CD4-positive, alpha-beta T cell treated with Interleukin-12 subunit alpha and Interleukin-12 subunit beta, for 1 hour (primary cell): ENCODE results near the gene STAC2.
"Not testable (repeated sequence)": the region's sequence is repeated elsewhere in the genome, so short reads cannot be mapped to it uniquely, and the experiment has no call there.

Experiments used
- DNase-seq: peaks from one replicate; pipeline ENCODE4 v3.0.0-alpha.2; 2020

STAC2 gene, protein sequence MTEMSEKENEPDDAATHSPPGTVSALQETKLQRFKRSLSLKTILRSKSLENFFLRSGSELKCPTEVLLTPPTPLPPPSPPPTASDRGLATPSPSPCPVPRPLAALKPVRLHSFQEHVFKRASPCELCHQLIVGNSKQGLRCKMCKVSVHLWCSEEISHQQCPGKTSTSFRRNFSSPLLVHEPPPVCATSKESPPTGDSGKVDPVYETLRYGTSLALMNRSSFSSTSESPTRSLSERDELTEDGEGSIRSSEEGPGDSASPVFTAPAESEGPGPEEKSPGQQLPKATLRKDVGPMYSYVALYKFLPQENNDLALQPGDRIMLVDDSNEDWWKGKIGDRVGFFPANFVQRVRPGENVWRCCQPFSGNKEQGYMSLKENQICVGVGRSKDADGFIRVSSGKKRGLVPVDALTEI

DNA sequence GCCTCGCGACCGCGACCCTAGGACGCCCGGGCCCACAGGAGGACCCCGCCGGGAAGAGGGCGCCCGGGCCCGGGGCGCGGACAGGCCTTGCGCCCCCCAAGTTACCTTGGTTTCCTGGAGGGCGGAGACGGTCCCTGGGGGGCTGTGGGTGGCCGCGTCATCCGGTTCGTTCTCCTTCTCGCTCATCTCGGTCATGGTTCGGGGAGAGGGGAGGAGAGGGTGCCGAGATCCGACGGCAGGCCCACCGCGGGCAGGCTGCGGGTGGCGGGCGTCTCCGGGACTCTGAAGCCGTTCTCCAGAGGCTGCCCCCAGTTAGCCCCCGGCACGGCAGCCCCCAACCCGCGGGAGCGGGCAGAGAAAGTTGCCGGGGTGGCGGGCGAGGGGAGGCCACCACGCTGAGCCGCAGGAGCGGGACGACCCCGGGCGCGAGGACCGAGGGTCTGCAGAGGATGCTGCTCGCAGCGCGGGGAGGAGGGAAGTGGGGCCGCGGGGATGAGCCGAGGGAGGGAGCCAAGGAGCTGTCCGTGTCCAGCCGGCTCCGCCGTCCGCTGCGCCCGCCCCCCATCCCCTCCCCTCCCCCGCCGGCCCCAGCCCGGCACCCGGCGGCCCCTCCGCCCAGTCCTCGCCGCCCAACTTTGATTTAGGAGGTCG lies at the start of gene STAC2:
TSS of gene STAC2 (minus strand) at position 638 of the 651 bp plus-strand sequence. CDS start at position 195, 443 bp downstream.
- no peak for DNase-seq

GRCh38 chr17:39271546-39271945 lies 45.8 kb upstream of the STAC2 start:
- DNase-seq = no peak

- DNase-seq = no peak
Measured at GRCh38 chr17:39270923-39271322, 45.2 kb upstream of the STAC2 start.

- no peak for DNase-seq
Measured at GRCh38 chr17:39264119-39264518, 38.4 kb upstream of the STAC2 start.

- DNase-seq = peak; percentile 15
Measured at GRCh38 chr17:39261286-39261685, 35.5 kb upstream of the STAC2 start.

DNA sequence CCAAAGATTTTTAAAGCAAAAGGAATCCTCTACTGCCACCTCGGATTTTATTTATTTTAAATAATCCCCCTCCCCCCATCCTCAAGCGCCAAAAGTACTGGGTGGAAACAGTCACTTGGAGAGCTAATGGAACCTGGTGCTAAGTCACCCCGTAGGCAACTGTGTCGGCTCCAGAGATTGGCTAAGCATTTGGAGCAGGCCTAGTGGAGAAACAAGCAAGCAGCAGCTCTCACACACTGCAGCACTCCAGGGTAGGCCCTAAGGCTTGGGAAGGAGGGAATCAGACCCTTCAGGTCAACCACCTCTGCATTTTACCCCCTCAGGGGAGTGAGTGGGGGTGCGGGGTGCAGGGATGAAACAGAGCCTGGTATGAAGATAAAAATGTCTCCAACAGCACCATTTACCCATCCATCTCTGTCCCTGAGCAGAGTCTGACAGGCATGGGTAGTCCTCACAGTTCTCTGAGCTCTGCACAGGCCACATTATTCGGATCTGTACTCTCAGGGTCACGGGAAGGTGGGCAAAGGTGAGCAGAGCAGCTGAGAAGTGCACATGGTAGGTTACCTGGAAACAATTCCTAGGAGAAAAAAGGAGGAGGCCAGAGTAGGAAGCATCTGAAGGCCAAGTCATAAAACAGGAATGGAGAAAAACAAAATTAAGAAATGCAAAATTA lies 27.2 kb upstream of the STAC2 start:
- no peak for DNase-seq

GRCh38 chr17:39251997-39252396 lies 26.3 kb upstream of the STAC2 start:
- DNase-seq = no peak

DNA sequence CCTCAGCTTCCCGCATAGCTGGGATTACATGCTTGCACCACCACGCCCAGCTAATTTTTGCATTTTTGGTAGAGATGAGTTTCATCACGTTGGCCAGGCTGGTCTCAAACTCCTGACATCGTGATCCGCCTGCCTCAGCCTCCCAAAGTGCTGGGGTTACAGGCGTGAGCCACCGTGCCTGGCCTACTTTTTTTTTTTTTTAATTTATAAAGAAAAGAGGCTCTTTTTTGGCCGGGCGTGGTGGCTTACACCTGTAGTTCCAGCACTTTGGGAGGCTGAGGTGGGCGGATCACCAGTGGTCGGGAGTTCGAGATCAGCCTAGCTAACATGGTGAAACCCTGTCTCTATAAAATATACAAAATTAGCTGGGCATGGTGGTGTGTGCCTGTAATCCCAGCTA lies 24.3 kb upstream of the STAC2 start:
- not testable (repeated sequence) for DNase-seq

DNA sequence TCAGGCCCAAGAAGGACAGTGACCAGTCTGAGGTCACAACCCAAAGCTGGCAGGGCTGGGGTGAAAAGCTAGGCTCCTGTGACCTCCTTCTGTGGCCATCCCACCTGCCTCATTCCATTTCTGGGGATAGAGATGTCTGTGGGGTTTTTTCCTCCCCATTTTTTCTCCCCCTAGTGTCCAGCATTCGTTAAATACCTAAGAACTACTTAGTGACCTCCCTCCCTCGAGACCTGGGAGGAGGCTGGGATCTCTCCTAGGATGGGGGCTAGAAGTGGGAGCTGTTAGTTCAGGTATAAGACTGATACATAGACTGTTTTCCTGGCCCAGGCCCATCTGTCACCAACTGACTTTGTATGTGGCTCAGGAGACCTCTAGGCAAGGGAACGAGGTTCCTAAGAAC lies 20.5 kb upstream of the STAC2 start:
- no peak for DNase-seq

- DNase-seq = peak; percentile 84
Measured at GRCh38 chr17:39244600-39245570, 19.1 kb upstream of the STAC2 start.

DNA sequence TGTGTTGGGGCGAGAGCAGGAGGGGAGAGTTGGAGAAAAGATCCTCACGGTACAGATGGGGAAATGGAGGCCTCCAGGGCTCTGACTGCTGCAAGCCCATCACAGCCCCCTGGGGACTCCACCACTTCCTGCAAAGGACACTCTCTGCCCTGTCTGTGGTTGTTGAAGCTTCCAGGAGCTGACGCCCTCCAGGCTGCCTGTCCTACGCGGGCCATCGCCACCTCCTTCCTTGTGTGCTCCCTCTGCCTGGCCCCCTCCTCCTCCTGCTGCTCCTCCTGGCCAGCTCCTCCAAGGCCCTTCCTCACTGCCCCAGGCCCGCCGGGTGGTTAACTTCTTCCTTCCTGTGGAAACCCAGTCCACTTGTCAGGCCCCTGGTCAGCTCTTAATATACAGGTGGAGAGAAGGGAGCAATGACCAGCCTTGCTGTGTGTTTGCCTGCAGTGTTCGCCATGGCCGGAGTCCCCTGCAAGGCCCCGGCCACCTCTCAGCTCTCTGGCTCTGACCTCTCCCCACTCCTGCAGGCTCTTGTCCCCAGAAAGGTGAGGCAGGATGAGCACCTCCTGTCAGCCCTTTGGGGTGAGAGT lies 18.4 kb upstream of the STAC2 start:
- no peak for DNase-seq

GRCh38 chr17:39243155-39243554 lies 17.4 kb upstream of the STAC2 start:
- no peak for DNase-seq

GRCh38 chr17:39240631-39241030 lies 14.9 kb upstream of the STAC2 start:
- DNase-seq = no peak

GRCh38 chr17:39239640-39240314 lies 14.0 kb upstream of the STAC2 start:
- peak; percentile 81 for DNase-seq

- DNase-seq = peak; percentile 90
Measured at GRCh38 chr17:39238311-39238972, 12.7 kb upstream of the STAC2 start.

DNA sequence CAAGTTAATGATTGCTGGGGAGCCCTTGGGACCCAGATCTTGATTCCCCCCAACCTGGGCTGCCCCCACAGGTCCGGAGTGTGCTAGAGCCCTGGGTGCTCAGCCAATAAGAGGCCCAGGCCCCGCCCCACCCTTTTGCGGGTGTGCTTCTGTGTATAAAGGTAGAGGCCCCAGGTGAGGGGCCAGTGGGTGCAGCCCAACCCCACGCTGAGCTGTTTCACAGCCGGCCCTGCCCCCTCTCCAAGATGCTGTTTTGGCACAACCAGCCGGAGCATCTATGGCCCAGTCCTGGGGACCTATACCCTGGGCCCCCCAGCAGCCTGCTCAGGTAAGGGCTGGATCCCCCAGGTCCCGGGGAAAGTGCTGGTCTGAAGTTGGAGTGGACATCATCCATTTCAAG lies 11.8 kb upstream of the STAC2 start:
- DNase-seq = no peak

GRCh38 chr17:39236981-39237441 lies 11.3 kb upstream of the STAC2 start:
- DNase-seq = no peak

DNA sequence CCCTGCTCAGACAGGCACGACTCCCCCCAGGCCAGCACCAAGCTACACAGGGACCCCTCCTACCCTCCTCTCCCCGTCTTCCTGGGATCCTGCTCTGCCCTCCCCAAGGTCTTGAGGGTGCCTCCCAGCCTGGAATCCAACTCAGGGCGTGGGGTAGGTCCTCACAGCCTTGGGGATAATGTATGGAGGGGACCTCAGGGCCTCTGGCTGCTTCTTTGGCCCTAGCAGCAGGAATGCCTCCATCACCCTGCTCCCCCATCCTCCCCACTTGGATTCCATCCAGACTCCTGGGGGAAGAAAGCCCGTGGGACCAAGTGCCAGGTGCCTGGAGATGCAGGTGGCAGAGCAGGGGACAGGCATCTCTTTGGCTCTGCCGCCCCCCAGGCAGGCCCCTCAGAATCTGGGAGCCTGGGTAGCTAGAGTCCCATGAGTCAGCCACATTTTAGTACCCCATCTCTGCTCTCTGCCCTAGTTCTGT lies 10.7 kb upstream of the STAC2 start:
- no peak for DNase-seq

DNA sequence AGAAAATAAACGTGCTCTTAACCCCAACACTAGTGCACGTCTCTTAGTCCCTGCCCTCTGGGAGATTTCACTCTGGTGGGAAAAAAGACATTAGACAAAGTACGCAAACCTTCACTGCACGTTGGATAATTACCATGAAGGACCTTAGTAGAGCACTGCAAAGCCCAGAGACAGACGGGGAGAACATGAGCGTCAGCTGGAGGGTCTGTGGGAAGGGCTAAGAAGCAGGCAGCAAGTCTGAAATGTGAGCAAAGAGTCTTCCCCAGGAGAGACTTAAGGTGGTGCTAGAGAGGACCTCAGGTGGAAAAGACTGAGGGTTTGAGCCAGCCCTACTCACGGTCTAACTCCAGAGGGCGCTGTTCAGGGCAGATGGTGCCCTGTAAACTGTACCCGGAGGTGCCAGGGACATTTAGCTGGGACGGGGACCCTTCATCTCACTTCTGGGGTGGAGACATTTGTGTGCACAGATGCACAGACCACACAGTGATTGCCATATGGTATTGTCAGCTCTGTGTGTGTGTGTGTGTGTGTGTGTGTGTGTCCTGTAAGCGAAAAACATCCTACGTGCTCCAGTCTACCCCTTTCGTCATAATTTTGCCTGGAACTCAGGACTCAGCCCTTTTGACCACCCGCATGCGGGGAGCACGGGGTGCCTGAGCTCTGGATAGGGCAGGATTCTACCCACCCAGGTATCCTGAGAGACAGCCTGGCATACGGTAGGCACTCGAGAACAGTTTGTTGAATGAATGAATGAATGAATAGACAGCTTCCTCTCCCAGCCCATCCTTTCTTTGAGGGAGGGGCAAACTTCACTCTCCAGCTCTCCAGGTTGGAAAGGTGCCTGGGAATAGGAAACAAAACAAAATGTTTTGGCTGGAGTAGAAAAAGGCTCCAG lies 10.1 kb upstream of the STAC2 start:
- DNase-seq = peak; percentile 73
